Posterior cingulate gyrus (tissue), 11 donors: ENCODE measurements around the gene TAF11L2.
"Not testable (repeated sequence)": the region's sequence is repeated elsewhere in the genome, so short reads cannot be mapped to it uniquely, and the experiment has no call there.

Source experiments
- DNase-seq, 10 donors: peaks; one replicate each; pipeline versions ENCODE4 v3.0.0 to v3.0.0-alpha.2; 2020 to 2021; ENCODE audit warnings: mixed read lengths in 3 of 10
- intact Hi-C: fragments of 100-400 bp; cut with DNase I; formaldehyde crosslinking; loops from one replicate; pipeline ENCODE4 v1.15.1; 2023

TAF11L2 gene

GRCh38 chr5:17497931-17498330, at the start of gene TAF11L2:
TSS of gene TAF11L2 (plus strand) at chr5:17498231.
- intact Hi-C loops, DNase-seq: not testable (repeated sequence)

GRCh38 chr5:17448877-17449276, 49.2 kb upstream of the TAF11L2 start:
- no peak for DNase-seq
- intact Hi-C loops: no loop called here

- intact Hi-C loops: no loop called here
- DNase-seq: no peak
These were observed 45.1 kb upstream of the TAF11L2 start for GRCh38 chr5:17452936-17453335.

- no peak for DNase-seq
- intact Hi-C loops: no loop called here
These were observed 42.1 kb upstream of the TAF11L2 start for GRCh38 chr5:17455942-17456341.

- intact Hi-C loops: no loop called here
- no peak for DNase-seq
These were observed 36.2 kb upstream of the TAF11L2 start for GRCh38 chr5:17461793-17462192.

- intact Hi-C loops: no loop called here
- no peak for DNase-seq
These were observed 34.4 kb upstream of the TAF11L2 start for GRCh38 chr5:17463653-17464052.

GRCh38 chr5:17470064-17470463, 28.0 kb upstream of the TAF11L2 start:
- DNase-seq: no peak
- intact Hi-C loops: no loop called here

GRCh38 chr5:17475064-17475463, 23.0 kb upstream of the TAF11L2 start:
- DNase-seq, intact Hi-C loops: not testable (repeated sequence)

- intact Hi-C loops: no loop called here
- no peak for DNase-seq
These were observed 21.0 kb upstream of the TAF11L2 start for GRCh38 chr5:17477043-17477442.

- intact Hi-C loops: no loop called here
- DNase-seq: no peak
These were observed 20.3 kb upstream of the TAF11L2 start for GRCh38 chr5:17477573-17478265.

GRCh38 chr5:17481378-17481777, 16.7 kb upstream of the TAF11L2 start:
- no peak for DNase-seq
- intact Hi-C loops: no loop called here

- DNase-seq: no peak
- intact Hi-C loops: no loop called here
These were observed 15.2 kb upstream of the TAF11L2 start for GRCh38 chr5:17482790-17483189.

- intact Hi-C loops: not testable (repeated sequence)
- peak in 1 of 10 donors; percentile 59 for DNase-seq
These were observed 11.4 kb upstream of the TAF11L2 start for GRCh38 chr5:17486464-17487173.

- DNase-seq: no peak
- intact Hi-C loops: no loop called here
These were observed 10.9 kb upstream of the TAF11L2 start for GRCh38 chr5:17487174-17487512.

GRCh38 chr5:17491257-17491656, 6.8 kb upstream of the TAF11L2 start:
- intact Hi-C loops: not testable (repeated sequence)
- peak in 1 of 10 donors; percentile 73 for DNase-seq

- intact Hi-C loops: no loop called here
- no peak for DNase-seq
These were observed 5.3 kb upstream of the TAF11L2 start for GRCh38 chr5:17492770-17493169.

- no peak for DNase-seq
- intact Hi-C loops: no loop called here
These were observed 585 bp upstream of the TAF11L2 start for GRCh38 chr5:17497446-17497845.

GRCh38 chr5:17511775-17512325, 13.8 kb downstream of the TAF11L2 start:
- peak in 3 of 10 donors; percentile 60 to 74 (median 64) for DNase-seq
- intact Hi-C loops: no loop called here

- intact Hi-C loops: not testable (repeated sequence)
- peak in 2 of 10 donors; percentile 83 to 88 for DNase-seq
These were observed 19.5 kb downstream of the TAF11L2 start for GRCh38 chr5:17517526-17517925.

GRCh38 chr5:17518067-17518466, 20.0 kb downstream of the TAF11L2 start, which contains the start of gene TAF11L3:
TSS of gene TAF11L3 (plus strand) at chr5:17518367.
- DNase-seq, intact Hi-C loops: not testable (repeated sequence)

- DNase-seq: peak in 2 of 10 donors; percentile 15 to 58
- intact Hi-C loops: not testable (repeated sequence)
These were observed 21.5 kb downstream of the TAF11L2 start for GRCh38 chr5:17519508-17519907.

GRCh38 chr5:17521501-17521900, 23.5 kb downstream of the TAF11L2 start, which contains the start of gene TAF11L4:
TSS of gene TAF11L4 (plus strand) at chr5:17521801.
- DNase-seq, intact Hi-C loops: not testable (repeated sequence)
